Endothelial cell of umbilical vein (primary cell): ENCODE results near the gene WIZ. TPM values are rescaled to one million over a fixed set of nuclear protein-coding genes. Genes with fewer than 3 reads are reported as not detected.

Experiments
- BruUV-seq: library from RNA; stranded (reverse); fragments of 400-500 nt; replicated peaks from 2 replicates; lab custom pipeline; 2021; lab: Mats Ljungman, UMichigan
- CTCF ChIA-PET: fragments of 300-600, 350-600 bp; sonication (Branson Sonifier 250); formaldehyde crosslinking; loops from one replicate; lab custom pipeline; 2021; ENCODE audit warnings: antibody characterized with exemption, inconsistent platforms; lab: Charles Lee
- POLR2A ChIA-PET: fragments of 300-600, 350-600 bp; sonication (Branson Sonifier 250); formaldehyde crosslinking; loops from one replicate; lab custom pipeline; 2021; ENCODE audit warnings: antibody characterized with exemption, inconsistent platforms; lab: Charles Lee
- DNase-seq: peaks from one replicate; pipeline ENCODE4 v3.0.0-alpha.2; 2011; ENCODE audit warnings: low read depth, low spot score
- FAIRE-seq: peaks from 2 replicates; lab custom pipeline; 2011; peaks lifted over from hg19 to GRCh38; lab: Jason Lieb, UNC
- H2AFZ ChIP-seq: 2 replicates; pipeline ENCODE4 v1.6.0; 2012; ENCODE audit warnings: low read depth, low read length, control low read depth, inconsistent platforms
- H3K27ac ChIP-seq: 2 replicates; pipeline ENCODE4 v1.5.1; 2011; ENCODE audit warnings: low read depth, mild to moderate bottlenecking, control low read depth, low read length, moderate library complexity; ENCODE audit not compliant: insufficient read depth
- H3K27me3 ChIP-seq, 2 experiments: 2 replicates each; pipeline versions ENCODE4 v1.6.0 to v1.6.1; 2011; ENCODE audit warnings: low read length in 2 of 2, mixed read lengths in 1 of 2; ENCODE audit not compliant: control insufficient read depth in 2 of 2, insufficient read depth in 2 of 2
- H3K36me3 ChIP-seq, 2 experiments: 2 replicates in 1 of 2; 3 replicates in 1 of 2; pipeline ENCODE4 v1.5.1; 2011; ENCODE audit warnings: low read length in 2 of 2, mild to moderate bottlenecking in 1 of 2, moderate library complexity in 1 of 2; ENCODE audit not compliant: control insufficient read depth in 2 of 2, insufficient read depth in 2 of 2; ENCODE audit errors: extremely low read depth in 1 of 2
- H3K4me1 ChIP-seq: 3 replicates; pipeline ENCODE4 v1.5.1; 2011; ENCODE audit warnings: mild to moderate bottlenecking, low read length; ENCODE audit not compliant: control insufficient read depth, insufficient read depth; ENCODE audit errors: extremely low read depth
- H3K4me2 ChIP-seq: 2 replicates; pipeline ENCODE4 v1.6.1; 2011; ENCODE audit warnings: low read length, control low read depth, mixed read lengths; ENCODE audit not compliant: insufficient read depth
- H3K4me3 ChIP-seq, 3 experiments: fragments of 200-600 bp in 1 of 3; sonication (generic), shearing (Covaris generic) in 1 of 3; replicated peaks in 1 of 3; 2 replicates each; pipeline ENCODE4 v1.5.1; 2011 to 2016; ENCODE audit warnings: control low read depth in 3 of 3, low read length in 3 of 3, mild to moderate bottlenecking in 2 of 3, inconsistent platforms in 1 of 3, low read depth in 1 of 3, moderate library complexity in 1 of 3; ENCODE audit not compliant: insufficient read depth in 1 of 3
- H3K79me2 ChIP-seq: 2 replicates; pipeline ENCODE4 v1.6.0; 2012; ENCODE audit warnings: low read length, inconsistent platforms; ENCODE audit not compliant: control insufficient read depth, insufficient read depth
- H3K9ac ChIP-seq: replicated peaks from 2 replicates; pipeline ENCODE3; 2011; ENCODE audit warnings: low read length, control low read depth; ENCODE audit not compliant: insufficient read depth; ENCODE audit errors: extremely low read depth
- H3K9me1 ChIP-seq: replicated peaks from 3 replicates; pipeline ENCODE4 v1.6.0; 2011; ENCODE audit warnings: mild to moderate bottlenecking, low read length; ENCODE audit not compliant: control insufficient read depth, insufficient read depth; ENCODE audit errors: extremely low read depth
- H3K9me3 ChIP-seq: replicated peaks from 2 replicates; pipeline ENCODE4 v1.5.1; 2012; ENCODE audit warnings: low read length, inconsistent platforms; ENCODE audit not compliant: control insufficient read depth, insufficient read depth
- H4K20me1 ChIP-seq: replicated peaks from 2 replicates; pipeline ENCODE3; 2011; ENCODE audit warnings: mild to moderate bottlenecking, low read length; ENCODE audit not compliant: control insufficient read depth, insufficient read depth; ENCODE audit errors: extremely low read depth
- CTCF ChIP-seq, 2 donors: IDR thresholded peaks; 1 replicate in 1 of 2; 2 replicates in 1 of 2; pipeline ENCODE4 v1.5.1; 2011; ENCODE audit warnings: low read length in 2 of 2, mild to moderate bottlenecking in 2 of 2, moderate library complexity in 2 of 2, control low read depth in 1 of 2, inconsistent platforms in 1 of 2, low read depth in 1 of 2; ENCODE audit not compliant: insufficient read depth in 1 of 2; ENCODE audit errors: extremely low read depth in 1 of 2
- EZH2 ChIP-seq: IDR thresholded peaks from 2 replicates; pipeline ENCODE4 v1.6.1; 2012; ENCODE audit warnings: borderline replicate concordance, low read depth, mild to moderate bottlenecking, moderate library complexity, low read length, inconsistent platforms; ENCODE audit not compliant: severe bottlenecking
- FOS ChIP-seq: IDR thresholded peaks from 2 replicates; pipeline ENCODE4 v1.6.1; 2011; ENCODE audit warnings: mild to moderate bottlenecking, low read length, moderate library complexity, borderline replicate concordance; ENCODE audit not compliant: insufficient read depth
- GATA2 ChIP-seq: IDR thresholded peaks from 2 replicates; pipeline ENCODE4 v1.7.0; 2011; ENCODE audit warnings: low read depth, mild to moderate bottlenecking, moderate library complexity, mixed read lengths, low read length; ENCODE audit not compliant: insufficient read length, insufficient read depth
- JUN ChIP-seq: IDR thresholded peaks from 2 replicates; pipeline ENCODE4 v1.6.1; 2011; ENCODE audit warnings: borderline replicate concordance, low read depth; ENCODE audit not compliant: insufficient read length, insufficient read depth
- MAX ChIP-seq: IDR thresholded peaks from 2 replicates; pipeline ENCODE4 v1.6.1; 2011; ENCODE audit not compliant: insufficient read depth, insufficient read length
- MYC ChIP-seq: IDR thresholded peaks from one replicate; pipeline ENCODE4 v1.6.1; 2011; ENCODE audit warnings: mild to moderate bottlenecking, low read depth, low read length
- POLR2A ChIP-seq: IDR thresholded peaks from 2 replicates; pipeline ENCODE4 v1.6.1; 2012; ENCODE audit warnings: low read depth, mild to moderate bottlenecking, control low read depth, low read length
- POLR2AphosphoS5 ChIP-seq: IDR thresholded peaks from 2 replicates; pipeline ENCODE4 v1.6.1; 2012; ENCODE audit warnings: low read depth, mild to moderate bottlenecking, control low read depth, low read length, moderate library complexity; ENCODE audit not compliant: insufficient read depth
- dilution Hi-C: fragments of 300-500 bp; cut with MboI; formaldehyde crosslinking; loops from one replicate; pipeline ENCODE4 v1.15.0; 2019; ENCODE audit warnings: low sequenced_read_pairs; ENCODE audit not compliant: extremely low pct_ligation_motif_present
- intact Hi-C: fragments of 100-400 bp; cut with micrococcal nuclease; formaldehyde crosslinking; loops from one replicate; pipeline ENCODE4 v1.10.0; 2022
- polyA plus RNA-seq, 4 experiments: library from polyadenylated mRNA; depleted of rRNA in 3 of 4; stranded (reverse) in 3 of 4; unstranded in 1 of 4; fragments of >200 nt; gene quantifications; 2 replicates each; pipeline versions ENCODE4 v1.2.1 to v1.2.3, GENCODE V29; 2011 to 2012; ENCODE audit warnings: missing spikeins in 1 of 4
- total RNA-seq: library from RNA; stranded (reverse); gene quantifications from 2 replicates; pipeline ENCODE4 v1.2.3, GENCODE V29; 2021

Gene WIZ
- total and polyA plus RNA-seq, 2 donors (not counting 3 experiments of a cell fraction or from before 2014, with no cell fraction given): 21.0 to 47.2 TPM

- Histone ChIP-seq H3K27ac (no peak overlapping the region), H3K79me2 (no peaks in the 10 kb centered on the region), H3K36me3 (no peaks in the 10 kb centered on the region), H3K4me2 (no peak overlapping the region), H3K9me3 (no peaks in the 10 kb centered on the region), H3K4me3 (no peak overlapping the region), H3K27me3 (no peaks in the 10 kb centered on the region), H3K9me1 (no peaks in the 10 kb centered on the region), H3K9ac (no peak overlapping the region), H3K4me1 (no peaks in the 10 kb centered on the region), H2AFZ (no peak overlapping the region), H4K20me1 (no peaks in the 10 kb centered on the region)
- dilution Hi-C loops (no loop called here), intact Hi-C loops (no loop called here)
- no peak for TF ChIP-seq FOS
- no peak for TF ChIP-seq POLR2AphosphoS5
- no peak for TF ChIP-seq JUN
- no peak for TF ChIP-seq MAX
- TF ChIP-seq CTCF (IDR thresholded peaks at IDR 0.05; ENCODE audit: extremely low read depth in 1 of 2, insufficient read depth in 1 of 2, low read depth in 1 of 2, low read length in 2 of 2): no peak
- TF ChIP-seq MYC: no peak
- no peak for TF ChIP-seq EZH2
- TF ChIP-seq POLR2A: no peak
- TF ChIP-seq GATA2: no peak
- POLR2A ChIA-PET: no interaction called here
- FAIRE-seq: no peak
- no TSS peak for BruUV-seq
- CTCF ChIA-PET: no interaction called here
- no peak for DNase-seq
These were observed 45.4 kb upstream of the WIZ start for GRCh38 chr19:15495151-15495550.
